GM10248 (cell line): ENCODE results near the gene TMEM106B.

Experiments
- CTCF ChIA-PET: fragments of 300-600 bp; sonication (Branson Sonifier 250); formaldehyde crosslinking; extraction: SDS; loops from one replicate; lab custom pipeline; 2021; ENCODE audit warnings: antibody characterized with exemption; lab: Yijun Ruan, JAX
- POLR2A ChIA-PET: fragments of 350-650 bp; sonication (Branson Sonifier 250); formaldehyde crosslinking; extraction: SDS; loops from one replicate; lab custom pipeline; 2020; ENCODE audit warnings: antibody characterized with exemption; lab: Yijun Ruan, JAX
- DNase-seq: peaks from one replicate; pipeline ENCODE4 v3.0.0; 2012; ENCODE audit errors: extremely low spot score
- CTCF ChIP-seq: IDR thresholded peaks from 2 replicates; pipeline ENCODE4 v1.5.1; 2012; ENCODE audit warnings: mild to moderate bottlenecking, low read depth; ENCODE audit errors: extremely low read depth, missing control alignments, control extremely low read depth

Gene TMEM106B

GRCh38 chr7:12250232-12250631, 39.1 kb downstream of the TMEM106B start:
- no peak for TF ChIP-seq CTCF
- POLR2A ChIA-PET = no interaction called here
- DNase-seq = no peak
- CTCF ChIA-PET = no interaction called here

GRCh38 chr7:12256090-12256489, 45.0 kb downstream of the TMEM106B start:
- no peak for TF ChIP-seq CTCF
- ChIA-PET CTCF (no interaction called here), POLR2A (no interaction called here)
- no peak for DNase-seq

DNA sequence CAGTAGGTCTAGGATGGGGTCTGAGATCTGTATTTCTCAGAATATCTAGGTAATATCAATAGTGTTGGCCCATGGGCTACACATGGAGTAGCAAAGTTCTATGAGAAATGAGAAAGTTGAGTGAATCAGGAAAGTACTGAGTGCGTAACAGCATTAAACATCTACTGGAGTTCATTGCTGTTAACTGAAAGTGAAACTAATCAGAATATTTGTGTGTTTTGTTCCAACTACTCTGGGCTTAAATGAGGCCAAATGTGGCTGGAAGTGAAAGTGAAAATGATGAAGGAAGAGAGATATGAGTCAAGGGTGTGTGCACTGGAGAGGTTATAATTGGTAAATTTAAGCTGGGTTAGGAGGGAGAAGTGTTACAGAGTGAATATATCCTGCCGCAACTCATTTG, 46.5 kb downstream of the TMEM106B start:
- ChIA-PET CTCF (interaction anchor here (1.0 kb wide), 1 partner anchor 46 kb away, joined by 3 read pairs; no protein-coding TSS in a partner anchor), POLR2A (no interaction called here)

GRCh38 chr7:12258074-12258473, 47.0 kb downstream of the TMEM106B start:
- TF ChIP-seq CTCF = no peak

More for the DNA sequence above, 46.5 kb downstream of the TMEM106B start:
- no peak for TF ChIP-seq CTCF
- peak; percentile 45 for DNase-seq

DNA sequence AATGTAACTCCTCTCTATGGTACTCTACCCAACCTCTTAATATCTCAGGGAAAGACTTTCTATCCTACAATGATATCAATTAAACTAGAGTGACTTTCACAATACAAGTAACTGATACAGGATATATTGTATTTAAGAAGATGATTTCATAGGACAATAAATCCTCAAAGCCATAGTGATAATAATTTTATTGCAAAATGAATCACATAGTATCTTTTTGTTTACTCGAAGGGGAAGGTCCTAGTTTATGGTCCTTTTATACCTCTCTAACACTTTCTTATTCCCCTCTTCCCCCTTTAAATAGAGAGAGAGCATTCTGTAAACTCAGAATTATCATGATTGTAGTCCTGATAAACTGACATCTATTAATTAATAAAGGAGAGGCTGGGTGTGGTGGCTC, 56.4 kb downstream of the TMEM106B start:
- ChIA-PET CTCF (no interaction called here), POLR2A (no interaction called here)
- DNase-seq = no peak
- no peak for TF ChIP-seq CTCF

More at GRCh38 chr7:12258074-12258473, 47.0 kb downstream of the TMEM106B start:
- no peak for DNase-seq
- CTCF ChIA-PET = interaction anchor here (1.0 kb wide), 1 partner anchor 46 kb away, joined by 3 read pairs; no protein-coding TSS in a partner anchor
- POLR2A ChIA-PET = no interaction called here

GRCh38 chr7:12269100-12269895, 58.2 kb downstream of the TMEM106B start:
- ChIA-PET CTCF (interaction anchor here (1.1 to 2.1 kb wide), 3 partner anchors 9 to 63 kb away, joined by 3 to 7 read pairs (median 6); no protein-coding TSS in a partner anchor), POLR2A (no interaction called here)
- no peak for TF ChIP-seq CTCF
- DNase-seq = no peak
